Fibroblast of mammary gland (primary cell): ENCODE data around the gene PKNOX1.

Experiments used
- DNase-seq: peaks from one replicate; pipeline ENCODE4 v3.0.0-alpha.2; 2010; ENCODE audit warnings: low read depth
- H3K4me3 ChIP-seq: 2 replicates; pipeline ENCODE4 v1.5.1; 2011; ENCODE audit warnings: low read depth, mild to moderate bottlenecking, low read length, moderate library complexity; ENCODE audit not compliant: control insufficient read depth
- TF ChIP-seq, protein P1 (sequence below): conservative IDR thresholded peaks from 2 replicates; pipeline ENCODE4 v1.5.1; 2011; ENCODE audit warnings: low read depth, low read length, inconsistent platforms; ENCODE audit not compliant: control insufficient read depth, insufficient read depth

Gene PKNOX1

DNA sequence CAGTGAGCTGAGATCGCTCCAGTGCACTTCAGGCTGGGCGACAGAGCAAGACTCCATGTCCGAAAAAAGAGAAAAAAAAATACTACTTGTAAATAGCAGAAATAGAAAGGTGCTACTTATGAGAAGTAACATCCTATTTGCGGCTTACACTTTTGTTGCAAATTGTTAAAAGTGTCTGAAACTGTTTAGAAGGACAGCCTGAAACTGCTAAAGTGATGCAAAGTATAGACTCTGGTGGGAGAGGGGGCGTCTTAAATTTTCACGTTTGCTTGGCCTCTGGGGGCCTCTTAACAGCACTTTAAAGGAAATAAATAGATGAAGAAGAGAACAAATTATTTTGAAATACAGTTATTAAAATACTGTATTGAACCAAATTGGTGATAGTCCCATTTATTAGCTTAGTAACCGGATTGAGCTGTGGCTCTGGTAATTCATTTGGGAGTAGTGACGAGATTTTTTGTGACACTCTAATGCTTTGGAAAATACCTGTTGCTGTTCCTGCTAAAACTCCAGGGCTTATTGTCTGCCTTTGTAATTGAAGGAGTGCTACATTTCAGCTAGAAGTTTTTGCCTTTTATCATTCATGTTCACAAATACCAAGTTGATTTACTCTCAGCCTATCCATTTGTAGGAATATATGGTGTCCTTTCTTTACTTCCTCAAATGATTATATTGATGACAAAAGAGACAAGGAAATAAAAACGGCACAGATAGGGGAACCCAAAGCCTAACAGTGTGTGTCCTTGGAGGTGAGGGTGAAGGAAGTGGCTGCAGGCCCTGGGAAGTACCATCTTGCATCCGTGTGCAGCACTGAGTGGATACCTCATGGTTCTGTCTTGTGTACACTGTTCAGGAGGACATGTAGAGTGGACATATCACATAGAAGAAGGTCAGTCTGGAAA is 6.2 kb downstream of the PKNOX1 start:
- no peak for DNase-seq
- TF ChIP-seq, protein P1, sequence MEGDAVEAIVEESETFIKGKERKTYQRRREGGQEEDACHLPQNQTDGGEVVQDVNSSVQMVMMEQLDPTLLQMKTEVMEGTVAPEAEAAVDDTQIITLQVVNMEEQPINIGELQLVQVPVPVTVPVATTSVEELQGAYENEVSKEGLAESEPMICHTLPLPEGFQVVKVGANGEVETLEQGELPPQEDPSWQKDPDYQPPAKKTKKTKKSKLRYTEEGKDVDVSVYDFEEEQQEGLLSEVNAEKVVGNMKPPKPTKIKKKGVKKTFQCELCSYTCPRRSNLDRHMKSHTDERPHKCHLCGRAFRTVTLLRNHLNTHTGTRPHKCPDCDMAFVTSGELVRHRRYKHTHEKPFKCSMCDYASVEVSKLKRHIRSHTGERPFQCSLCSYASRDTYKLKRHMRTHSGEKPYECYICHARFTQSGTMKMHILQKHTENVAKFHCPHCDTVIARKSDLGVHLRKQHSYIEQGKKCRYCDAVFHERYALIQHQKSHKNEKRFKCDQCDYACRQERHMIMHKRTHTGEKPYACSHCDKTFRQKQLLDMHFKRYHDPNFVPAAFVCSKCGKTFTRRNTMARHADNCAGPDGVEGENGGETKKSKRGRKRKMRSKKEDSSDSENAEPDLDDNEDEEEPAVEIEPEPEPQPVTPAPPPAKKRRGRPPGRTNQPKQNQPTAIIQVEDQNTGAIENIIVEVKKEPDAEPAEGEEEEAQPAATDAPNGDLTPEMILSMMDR = no peak
- no peak overlapping the region for H3K4me3 ChIP-seq

DNA sequence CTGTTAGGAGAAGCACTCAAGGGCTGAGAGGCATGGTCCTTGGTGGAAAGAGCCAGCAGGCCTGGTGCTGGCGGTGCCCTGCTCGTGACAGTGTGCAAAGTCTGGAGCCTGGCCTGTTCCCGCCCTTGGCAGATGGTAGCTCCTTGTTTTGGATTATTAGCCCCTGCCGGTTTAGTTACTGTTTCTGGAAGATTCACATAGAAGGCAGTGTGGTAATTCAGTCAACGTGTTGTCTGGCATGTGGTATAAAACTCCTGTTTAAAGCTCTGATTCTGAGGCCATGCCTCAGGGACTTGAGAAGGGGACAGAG is 6.8 kb downstream of the PKNOX1 start:
- DNase-seq = no peak
- H3K4me3 ChIP-seq = no peak overlapping the region
- TF ChIP-seq, protein P1 = no peak

DNA sequence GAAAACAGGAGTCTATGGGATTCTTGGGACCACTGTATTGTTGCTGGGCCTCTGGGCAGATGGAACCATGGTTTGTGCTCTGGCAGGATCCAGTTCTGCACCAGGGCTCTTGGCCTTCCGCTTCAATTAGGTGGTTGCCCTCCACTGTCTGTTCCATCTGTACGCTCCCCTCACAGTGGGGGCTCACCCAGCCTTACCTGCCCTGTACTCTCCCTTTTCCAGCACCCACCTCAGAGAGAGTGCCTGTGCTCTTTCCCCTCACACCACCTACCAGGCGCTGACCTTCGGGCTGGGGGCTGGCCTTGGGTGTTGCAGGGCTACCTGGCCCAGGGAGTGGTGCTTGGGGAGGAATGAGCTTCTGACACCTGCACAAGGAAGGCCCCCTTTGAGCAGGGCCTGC is 7.5 kb downstream of the PKNOX1 start:
- DNase-seq = no peak
- TF ChIP-seq, protein P1 = no peak
- no peak overlapping the region for H3K4me3 ChIP-seq

DNA sequence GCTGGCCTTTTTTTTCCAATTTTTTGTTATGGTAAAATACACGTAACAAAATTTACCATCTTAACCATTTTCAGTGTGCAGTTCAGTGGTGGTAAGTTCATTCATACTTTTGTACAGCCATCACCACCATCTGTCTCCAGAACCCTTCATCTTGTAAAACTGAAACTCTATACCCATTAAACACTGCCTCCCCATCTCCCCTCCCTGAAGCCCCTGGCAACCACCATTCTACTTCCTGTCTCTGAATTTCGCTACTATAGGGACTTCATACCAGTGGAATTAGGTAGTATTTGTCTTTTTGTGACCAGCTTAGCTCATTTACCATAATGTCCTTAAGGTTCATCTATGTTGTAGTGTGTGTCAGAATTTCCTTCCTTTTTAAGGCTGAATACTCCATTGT is 8.7 kb downstream of the PKNOX1 start:
- no peak overlapping the region for H3K4me3 ChIP-seq
- TF ChIP-seq, protein P1 = no peak
- no peak for DNase-seq

DNA sequence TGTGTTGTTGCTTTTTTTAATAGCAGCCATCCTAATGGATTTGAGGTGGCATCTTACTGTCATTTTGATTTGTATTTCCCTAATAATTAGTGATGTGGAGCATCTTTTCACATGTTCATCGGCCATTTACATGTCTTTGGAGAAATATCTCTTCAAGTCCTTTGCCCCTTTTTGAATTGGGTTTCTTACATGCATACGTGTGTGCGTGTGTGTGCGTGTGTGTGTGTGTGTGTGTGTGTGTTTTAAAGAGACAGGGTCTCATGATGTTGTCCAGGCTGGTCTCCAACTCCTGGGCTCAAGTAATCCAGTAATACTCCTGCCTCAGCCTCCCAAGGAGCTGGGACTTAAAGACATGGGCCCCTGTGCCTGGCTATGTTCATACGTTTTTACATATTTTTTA is 9.5 kb downstream of the PKNOX1 start:
- H3K4me3 ChIP-seq = no peak overlapping the region
- TF ChIP-seq, protein P1 = no peak
- no peak for DNase-seq

DNA sequence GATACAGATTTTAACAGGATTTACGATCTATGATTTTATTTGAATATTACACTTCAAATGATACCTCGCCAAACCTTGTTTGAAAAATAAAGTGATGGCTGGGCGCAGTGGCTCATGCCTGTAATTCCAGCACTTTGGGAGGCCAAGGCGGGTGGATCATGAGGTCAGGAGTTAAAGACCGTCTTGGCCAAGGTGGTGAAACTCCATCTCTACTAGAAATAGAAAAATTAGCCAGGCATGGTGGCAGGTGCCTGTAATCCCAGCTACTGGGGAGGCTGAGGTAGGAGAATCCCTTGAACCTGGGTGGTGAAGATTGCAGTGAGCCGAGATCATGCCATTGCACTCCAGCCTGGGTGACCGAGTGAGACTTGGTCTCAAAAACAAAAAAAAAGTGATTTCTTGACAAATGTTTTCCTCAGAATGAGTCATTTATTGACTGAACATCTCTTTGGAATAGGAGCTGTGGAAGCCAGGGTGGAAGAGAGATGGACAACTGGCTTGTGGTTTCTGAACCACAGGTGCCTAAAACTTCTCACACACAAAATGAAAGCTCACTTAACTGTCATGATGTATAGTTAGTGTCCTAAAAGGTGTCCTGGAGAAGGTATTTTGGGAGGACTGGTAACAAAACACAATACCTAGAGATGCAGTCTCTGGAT is 11.9 kb downstream of the PKNOX1 start:
- DNase-seq = peak; percentile 38
- TF ChIP-seq, protein P1 = no peak
- no peak overlapping the region for H3K4me3 ChIP-seq
